NB4 (cell line): ENCODE measurements around the gene VSX2.

Source experiments
- DNase-seq: peaks from one replicate; pipeline ENCODE4 v3.0.0; 2010; ENCODE audit warnings: low read depth
- H3K4me3 ChIP-seq: one replicate; pipeline ENCODE4 v1.5.1; 2011; ENCODE audit warnings: mild to moderate bottlenecking, low read depth, low read length, moderate library complexity
- CTCF ChIP-seq: IDR thresholded peaks from one replicate; pipeline ENCODE4 v1.5.1; 2012; ENCODE audit warnings: low read depth, low read length
- MYC ChIP-seq: IDR thresholded peaks from 2 replicates; pipeline ENCODE4 v1.6.1; 2011; ENCODE audit warnings: low read depth, low read length
- POLR2A ChIP-seq: IDR thresholded peaks from 2 replicates; pipeline ENCODE4 v1.6.1; 2011; ENCODE audit warnings: mild to moderate bottlenecking; ENCODE audit not compliant: insufficient read length; ENCODE audit errors: extremely low read depth
- TF ChIP-seq, protein P1 (sequence below): IDR thresholded peaks from 2 replicates; pipeline ENCODE4 v1.6.1; 2011; ENCODE audit warnings: low read depth, low read length

Gene VSX2

DNA sequence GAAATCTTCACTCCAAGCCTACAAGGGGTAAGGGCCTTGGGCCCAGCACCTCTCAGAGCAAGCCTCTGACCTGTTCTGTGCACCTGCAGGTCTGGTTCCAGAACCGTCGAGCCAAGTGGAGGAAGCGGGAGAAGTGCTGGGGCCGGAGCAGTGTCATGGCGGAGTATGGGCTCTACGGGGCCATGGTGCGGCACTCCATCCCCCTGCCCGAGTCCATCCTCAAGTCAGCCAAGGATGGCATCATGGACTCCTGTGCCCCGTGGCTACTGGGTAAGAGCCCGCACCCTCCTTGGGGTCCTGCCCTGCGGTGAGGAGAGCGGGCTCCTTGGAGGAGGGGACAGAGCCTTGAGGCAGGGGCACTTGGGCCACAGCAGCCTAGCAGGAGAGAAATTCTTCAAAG, 20.3 kb downstream of the VSX2 start:
- TF ChIP-seq, protein P1, sequence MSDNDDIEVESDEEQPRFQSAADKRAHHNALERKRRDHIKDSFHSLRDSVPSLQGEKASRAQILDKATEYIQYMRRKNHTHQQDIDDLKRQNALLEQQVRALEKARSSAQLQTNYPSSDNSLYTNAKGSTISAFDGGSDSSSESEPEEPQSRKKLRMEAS = no peak
- no peak for TF ChIP-seq CTCF
- no peak for TF ChIP-seq POLR2A
- no peak for TF ChIP-seq MYC
- DNase-seq = no peak
- H3K4me3 ChIP-seq = no peak overlapping the region

DNA sequence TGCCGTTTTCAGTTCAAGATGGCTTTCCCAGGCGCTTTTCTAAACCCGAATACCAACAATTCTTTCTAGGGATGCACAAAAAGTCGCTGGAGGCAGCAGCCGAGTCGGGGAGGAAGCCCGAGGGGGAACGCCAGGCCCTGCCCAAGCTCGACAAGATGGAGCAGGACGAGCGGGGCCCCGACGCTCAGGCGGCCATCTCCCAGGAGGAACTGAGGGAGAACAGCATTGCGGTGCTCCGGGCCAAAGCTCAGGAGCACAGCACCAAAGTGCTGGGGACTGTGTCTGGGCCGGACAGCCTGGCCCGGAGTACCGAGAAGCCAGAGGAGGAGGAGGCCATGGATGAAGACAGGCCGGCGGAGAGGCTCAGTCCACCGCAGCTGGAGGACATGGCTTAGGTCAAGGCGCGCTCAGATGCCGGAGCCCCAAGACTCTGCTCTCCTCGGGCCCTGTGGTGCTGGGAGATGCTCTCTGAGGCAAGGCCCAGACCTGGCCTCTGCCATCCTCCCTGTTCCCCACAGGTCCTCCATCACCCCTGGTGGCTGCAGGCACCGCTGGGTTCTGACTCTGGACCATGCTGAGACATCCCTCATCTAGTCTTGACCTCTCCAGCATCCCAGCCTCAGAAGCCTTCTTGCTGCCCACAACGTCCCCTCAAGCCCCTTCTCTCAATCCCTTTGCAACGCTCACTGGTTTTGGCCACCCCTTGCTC, 21.4 kb downstream of the VSX2 start:
- no peak for DNase-seq
- TF ChIP-seq MYC (no peak), POLR2A (no peak), CTCF (no peak)
- TF ChIP-seq, protein P1 = no peak
- H3K4me3 ChIP-seq = no peak overlapping the region

DNA sequence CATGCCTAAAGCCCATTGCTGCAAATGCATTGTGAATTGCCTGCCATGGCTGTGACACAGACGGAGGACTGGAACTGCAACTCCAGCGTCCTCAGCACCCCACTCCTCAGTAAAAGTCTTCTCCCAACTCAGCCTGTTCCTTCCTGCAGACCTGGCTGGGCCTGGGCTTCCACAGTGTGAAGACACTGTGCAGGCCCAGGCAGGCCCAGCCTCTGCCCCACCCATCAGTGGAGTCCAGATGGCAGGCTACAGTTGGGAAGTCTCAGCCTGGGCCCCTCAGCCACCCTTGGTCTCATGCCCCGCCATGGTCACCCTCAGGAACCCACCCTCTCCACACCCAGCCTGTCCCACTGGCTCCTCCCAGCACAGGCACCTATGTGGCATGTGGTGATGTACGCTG, 22.0 kb downstream of the VSX2 start:
- no peak for TF ChIP-seq CTCF
- TF ChIP-seq POLR2A = no peak
- TF ChIP-seq MYC = no peak
- TF ChIP-seq, protein P1 = no peak
- DNase-seq = no peak
- no peak overlapping the region for H3K4me3 ChIP-seq

GRCh38 chr14:74262076-74262475, 22.8 kb downstream of the VSX2 start:
- DNase-seq = no peak
- TF ChIP-seq CTCF (no peak), MYC (no peak), POLR2A (no peak)

GRCh38 chr14:74263181-74263580, 23.9 kb downstream of the VSX2 start:
- TF ChIP-seq, protein P1 = no peak
- no peak for TF ChIP-seq CTCF
- TF ChIP-seq MYC = no peak
- TF ChIP-seq POLR2A = no peak

More at GRCh38 chr14:74262076-74262475, 22.8 kb downstream of the VSX2 start:
- no peak overlapping the region for H3K4me3 ChIP-seq

DNA sequence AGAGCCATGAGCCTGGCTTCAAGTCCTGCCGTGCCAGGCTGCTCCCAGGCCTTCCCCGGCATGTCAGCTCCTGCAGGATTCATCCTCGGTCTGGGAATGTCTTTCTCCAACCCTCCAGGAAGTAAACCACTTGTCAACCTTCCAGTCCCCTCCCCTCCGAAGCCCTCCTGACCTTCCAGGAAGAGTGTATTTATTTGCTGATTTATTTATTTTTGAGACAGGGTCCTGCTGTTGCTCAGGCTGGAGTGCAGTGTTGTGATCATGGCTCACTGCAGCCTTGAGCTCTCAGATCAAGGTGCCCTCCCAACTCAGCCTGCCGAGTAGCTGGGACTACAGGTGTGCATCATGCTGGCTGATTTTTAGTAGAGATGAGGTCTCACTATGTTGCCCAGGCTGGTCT, 24.7 kb downstream of the VSX2 start:
- no peak for DNase-seq
- TF ChIP-seq POLR2A (no peak), MYC (no peak), CTCF (no peak)
- TF ChIP-seq, protein P1 = no peak
- H3K4me3 ChIP-seq = no peak overlapping the region

More at GRCh38 chr14:74263181-74263580, 23.9 kb downstream of the VSX2 start:
- no peak overlapping the region for H3K4me3 ChIP-seq
- DNase-seq = no peak
